GM19328 (cell line): ENCODE results near the gene CALML6.

Source experiments
- ATAC-seq: cut with Tn5 transposase; IDR thresholded peaks from one replicate; pipeline ENCODE4 v1.9.1; 2021; ENCODE audit warnings: mild to moderate bottlenecking, moderate library complexity; ENCODE audit not compliant: unreplicated experiment

The CALML6 gene

DNA sequence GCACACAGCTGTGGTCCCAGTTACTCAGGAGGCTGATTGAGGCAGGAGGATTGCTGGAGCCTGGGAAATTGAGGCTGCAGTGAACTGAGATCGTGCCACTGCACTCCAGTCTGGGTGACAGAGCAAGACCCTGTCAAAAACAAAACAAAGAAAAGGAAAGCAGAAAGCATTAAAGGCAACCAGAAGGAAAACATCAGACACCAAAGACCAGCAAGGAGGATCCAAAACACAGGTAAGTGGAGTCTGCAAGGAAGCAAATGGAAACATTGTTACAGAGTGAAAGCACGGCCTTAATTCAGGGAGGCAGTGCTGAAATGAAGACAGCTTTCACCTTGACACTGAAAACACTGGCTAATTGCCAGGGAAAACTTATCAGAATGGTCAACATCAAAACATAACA is 47.7 kb downstream of the CALML6 start:
- ATAC-seq, result no peak

DNA sequence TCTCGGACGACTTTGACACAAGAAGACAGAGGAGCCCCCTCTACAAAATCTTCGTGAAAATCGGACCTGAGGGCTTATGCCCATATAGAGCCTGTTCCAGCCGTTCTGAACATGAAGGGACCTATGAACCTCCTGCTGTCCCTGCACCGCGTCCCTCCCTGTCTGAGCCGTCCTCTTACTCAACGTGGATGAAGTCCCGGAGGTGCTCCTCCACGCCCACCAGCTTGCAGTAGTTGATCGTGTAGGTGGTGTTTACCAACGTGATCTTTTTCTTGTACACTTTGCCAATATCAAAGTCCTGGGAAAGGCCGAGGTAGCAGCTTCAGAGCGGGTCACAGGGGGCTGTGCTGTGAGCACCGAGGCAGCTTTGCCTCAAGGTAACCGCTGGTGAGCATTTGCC is 48.5 kb downstream of the CALML6 start:
- no peak for ATAC-seq

DNA sequence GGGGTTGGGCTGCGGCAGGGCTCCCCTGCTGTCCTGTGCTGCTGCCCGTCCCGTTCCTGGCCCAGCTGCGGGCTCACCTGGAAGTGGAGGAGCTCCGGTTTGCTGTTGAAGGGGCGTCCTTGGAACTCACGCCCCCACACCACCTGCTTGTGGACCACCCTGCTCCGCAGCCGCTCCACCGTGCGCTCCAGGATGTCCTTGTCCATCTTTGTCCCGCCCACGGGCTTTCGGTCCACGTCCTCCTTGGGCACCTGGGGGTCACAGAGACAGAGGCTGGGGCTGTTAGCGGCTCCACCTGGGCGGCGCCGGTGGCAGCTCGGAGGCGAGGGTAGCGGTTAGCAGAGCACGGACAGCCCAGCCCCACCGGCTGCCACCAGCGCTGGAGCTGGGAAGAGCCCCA is 49.8 kb downstream of the CALML6 start:
- no peak for ATAC-seq

- ATAC-seq, result no peak
Measured at GRCh38 chr1:1965546-1965945, 50.5 kb downstream of the CALML6 start.

DNA sequence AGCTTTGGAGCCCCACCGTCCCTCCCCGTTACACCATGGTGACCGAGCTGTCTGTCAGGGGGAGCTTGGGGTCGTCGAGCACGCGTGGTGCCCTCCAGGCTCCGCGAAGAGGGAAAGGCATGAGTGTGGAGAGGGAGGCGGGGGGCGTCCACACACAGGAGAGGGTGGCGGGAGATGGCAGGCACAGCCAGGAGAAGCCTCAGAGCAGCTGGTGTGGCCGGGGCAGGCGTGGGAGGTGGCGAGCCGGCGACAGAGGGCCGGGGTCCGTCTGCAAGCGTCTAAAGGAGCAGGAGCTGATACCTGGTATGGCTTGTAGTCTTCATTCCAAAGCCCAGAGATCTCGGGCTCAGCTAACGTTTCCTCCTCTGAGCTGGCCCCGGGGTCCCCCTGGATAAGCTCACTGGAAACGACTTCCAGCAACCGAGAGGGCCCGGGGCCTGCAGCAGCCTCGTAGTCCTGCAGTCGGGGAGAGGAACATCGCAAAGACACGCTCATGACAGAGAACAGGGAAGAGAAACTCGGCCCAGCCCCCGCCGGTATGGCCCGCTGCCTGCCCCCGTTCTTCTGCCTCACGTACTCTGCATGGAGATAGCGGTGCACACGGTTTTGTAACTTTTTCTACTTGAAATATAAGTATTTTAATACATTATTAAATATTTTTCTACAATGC is 51.1 kb downstream of the CALML6 start:
- ATAC-seq, result no peak
